C4-2B (cell line): ENCODE results near the gene ATG7.

Experiments
- CTCF ChIP-seq: fragments of 450-650 bp; conservative IDR thresholded peaks from 2 replicates; pipeline ENCODE4 v1.5.1; 2017; ENCODE audit warnings: mild to moderate bottlenecking
- ZFX ChIP-seq: fragments of 450-650 bp; IDR thresholded peaks from 2 replicates; pipeline ENCODE4 v1.6.1; 2017

GRCh38 chr3:11307830-11308432 lies 35.7 kb downstream of the ATG7 start:
- TF ChIP-seq CTCF (no peak), ZFX (no peak)
